Esophagus squamous epithelium (tissue), 5 donors: ENCODE results near the gene NLRP12. TPM values are rescaled to one million over a fixed set of nuclear protein-coding genes. Genes with fewer than 3 reads are reported as not detected.

Experiments used
- DNase-seq: peaks from one replicate; lab custom pipeline; 2025; lab: John Stamatoyannopoulos, UW
- H3K27ac ChIP-seq, 4 donors: fragments of 200-600 bp; sonication (generic); one replicate each; pipeline ENCODE4 v1.5.1; 2016 to 2019; ENCODE audit warnings: mild to moderate bottlenecking in 1 of 4
- H3K27me3 ChIP-seq, 4 donors: fragments of 200-600 bp; sonication (generic); 1 replicate in 3 of 4; 2 replicates in 1 of 4; pipeline versions ENCODE4 v1.5.1 to v1.6.0; 2017 to 2021; ENCODE audit warnings: antibody characterized with exemption in 1 of 4
- H3K36me3 ChIP-seq, 3 donors: fragments of 200-600 bp; sonication (generic); one replicate each; pipeline ENCODE4 v1.5.1; 2016 to 2019
- H3K4me1 ChIP-seq, 3 donors: fragments of 200-600 bp; sonication (generic); one replicate each; pipeline ENCODE4 v1.5.1; 2017 to 2019
- H3K4me3 ChIP-seq, 4 donors: fragments of 200-600 bp; sonication (generic); 1 replicate in 3 of 4; 2 replicates in 1 of 4; pipeline ENCODE4 v1.5.1; 2016 to 2019; ENCODE audit warnings: mild to moderate bottlenecking in 2 of 4, moderate library complexity in 1 of 4
- H3K9me3 ChIP-seq, 3 donors: fragments of 200-600 bp; sonication (generic); one replicate each; pipeline ENCODE4 v1.5.1; 2016 to 2019
- POLR2A ChIP-seq, 4 donors: fragments of 450-650 bp; IDR thresholded peaks; one replicate each; pipeline ENCODE4 v1.6.1; 2017; ENCODE audit warnings: antibody characterized with exemption in 4 of 4, mild to moderate bottlenecking in 4 of 4, moderate library complexity in 3 of 4
- WGBS, 2 donors: methylation state at CpG; one replicate each; pipeline ENCODE4 v1.1.5; 2018; 5-methylcytosine and 5-hydroxymethylcytosine counted together
- intact Hi-C: fragments of 100-400 bp; cut with DNase I; formaldehyde crosslinking; loops from one replicate; pipeline ENCODE4 v1.15.0; 2022
- total RNA-seq, 4 donors: library from RNA; depleted of rRNA; stranded (reverse); fragments of >200 nt; gene quantifications; one replicate each; pipeline ENCODE4 v1.1.0, GENCODE V29; 2016
- TF ChIP-seq, protein P1 (sequence below), 6 experiments: fragments of 450-650 bp in 4 of 6; fragments of 200-600 bp in 2 of 6; sonication (generic) in 2 of 6; IDR thresholded peaks; one replicate each; pipeline ENCODE4 v1.5.1; 2016 to 2019; ENCODE audit warnings: antibody characterized with exemption in 6 of 6, mild to moderate bottlenecking in 4 of 6, moderate library complexity in 4 of 6
- donor health status: DM: yes; HTN: yes; CAD: no.

NLRP12 gene
- total RNA-seq, 4 donors from 2014 or later: 0.19 to 0.59 TPM; not detected in 2

DNA sequence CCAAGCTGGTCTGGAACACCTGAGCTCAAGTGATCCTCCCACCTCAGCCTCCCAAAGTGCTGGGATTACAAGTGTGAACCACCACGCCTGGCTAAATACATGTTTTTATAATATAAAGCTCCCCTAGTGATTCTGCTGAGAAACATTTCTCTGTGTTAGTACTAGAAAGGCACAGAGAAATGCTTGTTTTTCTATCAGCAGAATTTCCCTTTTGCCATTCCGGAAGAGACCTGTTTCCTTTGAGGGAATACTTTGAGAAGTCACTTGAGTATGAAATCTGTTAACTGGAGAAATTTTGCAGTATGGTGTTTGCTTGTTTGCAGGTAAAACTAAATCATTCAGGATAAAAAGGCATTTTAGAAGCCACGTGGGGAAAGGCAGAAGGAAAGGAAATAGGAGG is 4.4 kb upstream of the NLRP12 start:
- peaks cover 0 to 33% (median 0%) of the 10 kb centered on the region in 4 donors for H3K27me3 ChIP-seq
- H3K4me1 ChIP-seq: no peaks in the 10 kb centered on the region
- no peak overlapping the region for H3K4me3 ChIP-seq
- no peak for TF ChIP-seq POLR2A (IDR thresholded peaks at IDR 0.05)
- TF ChIP-seq, protein P1, sequence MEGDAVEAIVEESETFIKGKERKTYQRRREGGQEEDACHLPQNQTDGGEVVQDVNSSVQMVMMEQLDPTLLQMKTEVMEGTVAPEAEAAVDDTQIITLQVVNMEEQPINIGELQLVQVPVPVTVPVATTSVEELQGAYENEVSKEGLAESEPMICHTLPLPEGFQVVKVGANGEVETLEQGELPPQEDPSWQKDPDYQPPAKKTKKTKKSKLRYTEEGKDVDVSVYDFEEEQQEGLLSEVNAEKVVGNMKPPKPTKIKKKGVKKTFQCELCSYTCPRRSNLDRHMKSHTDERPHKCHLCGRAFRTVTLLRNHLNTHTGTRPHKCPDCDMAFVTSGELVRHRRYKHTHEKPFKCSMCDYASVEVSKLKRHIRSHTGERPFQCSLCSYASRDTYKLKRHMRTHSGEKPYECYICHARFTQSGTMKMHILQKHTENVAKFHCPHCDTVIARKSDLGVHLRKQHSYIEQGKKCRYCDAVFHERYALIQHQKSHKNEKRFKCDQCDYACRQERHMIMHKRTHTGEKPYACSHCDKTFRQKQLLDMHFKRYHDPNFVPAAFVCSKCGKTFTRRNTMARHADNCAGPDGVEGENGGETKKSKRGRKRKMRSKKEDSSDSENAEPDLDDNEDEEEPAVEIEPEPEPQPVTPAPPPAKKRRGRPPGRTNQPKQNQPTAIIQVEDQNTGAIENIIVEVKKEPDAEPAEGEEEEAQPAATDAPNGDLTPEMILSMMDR (IDR thresholded peaks at IDR 0.05): no peak
- intact Hi-C loops: no loop called here
- H3K27ac ChIP-seq: no peak overlapping the region
- no peak for DNase-seq
- no peaks in the 10 kb centered on the region for H3K9me3 ChIP-seq
- WGBS, 2 donors: 47 to 53% methylated on average over 3 of the region's 3 CpGs
- no peaks in the 10 kb centered on the region for H3K36me3 ChIP-seq

DNA sequence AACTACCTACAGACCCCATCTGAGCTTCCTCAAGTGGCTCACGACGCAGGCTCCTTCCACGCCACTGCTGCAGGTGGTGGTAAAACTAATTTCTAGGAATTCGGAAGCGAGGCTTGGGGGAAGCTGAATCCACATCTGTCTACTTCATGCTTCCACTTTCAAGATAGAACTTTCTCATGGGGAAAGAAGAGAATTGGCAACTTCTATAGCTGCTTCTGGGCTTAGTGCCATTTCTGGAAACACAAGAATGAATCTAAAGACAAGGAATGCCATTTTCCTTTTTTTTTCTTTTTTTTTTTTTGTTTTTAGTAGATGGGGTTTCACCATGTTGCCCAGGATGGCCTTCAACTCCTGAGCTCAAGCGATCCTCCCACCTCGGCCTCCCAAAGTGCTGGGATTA is 2.8 kb upstream of the NLRP12 start:
- Histone ChIP-seq H3K27me3 (peaks cover 0 to 29% (median 0%) of the 10 kb centered on the region in 4 donors), H3K36me3 (no peaks in the 10 kb centered on the region)
- 63 to 83% methylated on average over 7 of the region's 7 CpGs for WGBS, 2 donors

DNA sequence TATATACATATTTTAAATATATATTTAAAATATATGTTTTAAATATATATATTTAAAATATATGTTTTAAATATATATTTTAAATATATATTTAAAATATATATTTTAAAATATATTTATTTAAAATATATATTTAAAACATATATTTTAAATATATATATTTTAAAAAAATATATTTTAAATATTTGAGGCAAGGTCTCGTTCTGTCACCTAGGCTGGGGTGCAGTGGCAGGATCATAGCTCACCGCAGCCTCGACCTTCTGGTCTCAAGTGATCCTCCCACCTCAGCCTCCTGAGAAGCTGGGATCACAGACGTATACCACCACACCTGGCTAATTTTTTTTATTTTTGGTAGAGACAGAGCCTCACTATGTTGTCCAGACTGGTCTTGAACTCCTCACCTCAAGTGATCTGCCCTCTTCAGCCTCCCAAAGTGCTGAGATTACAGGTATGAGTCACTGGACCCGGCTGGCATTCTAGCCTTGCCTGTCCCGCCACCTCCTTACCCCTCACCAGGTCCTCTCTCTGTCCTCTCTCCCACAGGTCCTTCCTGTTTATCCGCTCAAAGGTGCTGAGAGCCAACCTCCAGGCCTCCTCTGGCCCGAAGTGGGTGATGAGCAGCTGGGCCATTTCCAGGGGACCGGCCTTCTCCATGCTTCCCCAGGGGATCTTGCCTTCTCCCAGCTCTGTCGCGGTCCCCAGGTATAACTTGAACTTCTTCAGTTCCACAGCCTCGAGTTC is 564 bp downstream of the NLRP12 start:
- intact Hi-C loops: no loop called here
- Histone ChIP-seq H3K36me3 (no peaks in the 10 kb centered on the region), H3K4me3 (no peak overlapping the region), H3K27me3 (peaks cover 0 to 13% (median 0%) of the 10 kb centered on the region in 4 donors), H3K9me3 (no peaks in the 10 kb centered on the region), H3K27ac (no peak overlapping the region), H3K4me1 (no peaks in the 10 kb centered on the region)
- TF ChIP-seq, protein P1 (IDR thresholded peaks at IDR 0.05): no peak
- no peak for TF ChIP-seq POLR2A (IDR thresholded peaks at IDR 0.05)
- DNase-seq: no peak
- WGBS, 2 donors: 61 to 71% methylated on average over 7 to 11 of the region's 12 CpGs

More for the DNA sequence above, 2.8 kb upstream of the NLRP12 start:
- intact Hi-C loops: no loop called here
- Histone ChIP-seq H3K9me3 (no peaks in the 10 kb centered on the region), H3K4me1 (no peaks in the 10 kb centered on the region), H3K27ac (no peak overlapping the region), H3K4me3 (no peak overlapping the region)
- no peak for DNase-seq
- no peak for TF ChIP-seq POLR2A (IDR thresholded peaks at IDR 0.05)
- TF ChIP-seq, protein P1 (IDR thresholded peaks at IDR 0.05): no peak

DNA sequence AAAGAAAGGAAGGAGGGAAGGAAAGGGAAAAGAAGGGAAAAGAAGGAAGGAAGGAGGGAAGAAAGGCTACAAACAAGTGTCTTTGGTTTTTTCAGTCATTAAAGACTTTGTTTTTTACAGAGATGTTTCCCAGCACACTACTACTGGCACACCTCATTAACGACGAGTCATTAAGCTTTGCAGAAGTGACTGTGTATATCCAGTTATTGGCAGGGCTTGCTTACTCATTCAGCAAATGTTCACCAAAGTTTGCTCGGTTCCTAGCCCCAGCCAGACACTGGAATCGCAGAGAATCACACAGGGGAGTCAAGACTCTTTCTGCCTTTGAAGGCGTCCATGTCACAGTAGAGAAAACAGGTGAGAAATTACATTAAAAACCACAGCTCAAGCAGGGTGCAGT is 4.3 kb downstream of the NLRP12 start:
- intact Hi-C loops: no loop called here
- H3K9me3 ChIP-seq: no peaks in the 10 kb centered on the region
- H3K27me3 ChIP-seq: peaks cover 0 to 13% (median 0%) of the 10 kb centered on the region in 4 donors
- no peak for DNase-seq
- H3K4me1 ChIP-seq: no peaks in the 10 kb centered on the region
- H3K27ac ChIP-seq: no peak overlapping the region
- no peak overlapping the region for H3K4me3 ChIP-seq
- TF ChIP-seq POLR2A (IDR thresholded peaks at IDR 0.05): no peak
- TF ChIP-seq, protein P1 (IDR thresholded peaks at IDR 0.05): no peak
- H3K36me3 ChIP-seq: no peaks in the 10 kb centered on the region
- WGBS, 2 donors: 42 to 54% methylated on average over 5 of the region's 5 CpGs

DNA sequence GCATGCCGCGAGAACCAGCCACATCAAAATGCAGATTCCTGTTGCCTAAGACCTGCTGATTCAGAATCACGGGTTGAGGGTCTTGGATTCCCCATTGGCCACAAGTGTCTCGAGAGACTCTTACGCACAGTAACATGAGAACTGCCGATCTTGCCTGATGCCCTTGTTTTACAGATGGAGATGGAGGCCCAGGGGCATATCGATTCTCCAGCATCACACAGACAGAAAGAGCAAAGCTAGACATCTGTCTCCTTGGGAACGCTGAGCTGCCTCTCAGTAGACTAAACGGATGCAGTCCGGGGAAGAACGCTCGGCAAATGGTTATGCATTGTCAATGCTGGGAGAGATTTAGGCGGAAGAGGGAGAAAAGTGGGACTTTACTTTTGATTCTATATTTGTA is 5.4 kb downstream of the NLRP12 start:
- H3K27me3 ChIP-seq: peaks cover 0 to 3% (median 0%) of the 10 kb centered on the region in 4 donors
- no peak overlapping the region for H3K27ac ChIP-seq
- DNase-seq: no peak
- H3K9me3 ChIP-seq: no peaks in the 10 kb centered on the region
- TF ChIP-seq POLR2A (IDR thresholded peaks at IDR 0.05): no peak
- TF ChIP-seq, protein P1 (IDR thresholded peaks at IDR 0.05): no peak
- intact Hi-C loops: no loop called here
- 82 to 87% methylated on average over 12 to 13 of the region's 13 CpGs for WGBS, 2 donors
- no peaks in the 10 kb centered on the region for H3K36me3 ChIP-seq
- H3K4me3 ChIP-seq: no peak overlapping the region
- no peaks in the 10 kb centered on the region for H3K4me1 ChIP-seq
